Activated CD8-positive, alpha-beta memory T cell treated with anti-CD3 and anti-CD28 coated beads for 1 hour (primary cell): ENCODE results near the gene PPME1.

Experiments
- DNase-seq, 2 donors: peaks; one replicate each; pipeline ENCODE4 v3.0.0-alpha.2; 2020; ENCODE audit warnings: low read depth in 1 of 2; ENCODE audit errors: extremely low read depth in 1 of 2

Gene PPME1

GRCh38 chr11:74278103-74278502 is 107.0 kb downstream of the PPME1 start:
- no peak for DNase-seq

GRCh38 chr11:74278721-74279161 is 107.7 kb downstream of the PPME1 start:
- DNase-seq: no peak

GRCh38 chr11:74279256-74279655 is 108.2 kb downstream of the PPME1 start:
- DNase-seq: no peak

GRCh38 chr11:74280494-74280893 is 109.4 kb downstream of the PPME1 start:
- DNase-seq: no peak

- no peak for DNase-seq
Measured at GRCh38 chr11:74282421-74282820, 111.3 kb downstream of the PPME1 start.

- no peak for DNase-seq
Measured at GRCh38 chr11:74282914-74283371, 111.9 kb downstream of the PPME1 start.

- DNase-seq: no peak
Measured at GRCh38 chr11:74283580-74284180, 112.6 kb downstream of the PPME1 start.

GRCh38 chr11:74284466-74284865 is 113.4 kb downstream of the PPME1 start:
- DNase-seq: no peak

GRCh38 chr11:74288161-74288560 is 117.1 kb downstream of the PPME1 start:
- DNase-seq: no peak

- DNase-seq: no peak
Measured at GRCh38 chr11:74288911-74289310, 117.8 kb downstream of the PPME1 start.

- no peak for DNase-seq
Measured at GRCh38 chr11:74297484-74297883, 126.4 kb downstream of the PPME1 start.

- no peak for DNase-seq
Measured at GRCh38 chr11:74299015-74299414, 127.9 kb downstream of the PPME1 start.
